Choroid plexus epithelial cell (primary cell): ENCODE results near the gene FRG2B.
A peak's percentile ranks its signal among the peaks of the same experiment; 100 is the strongest.
"Not testable (repeated sequence)": the region's sequence is repeated elsewhere in the genome, so short reads cannot be mapped to it uniquely, and the experiment has no call there.

Source experiments
- DNase-seq: peaks from one replicate; pipeline ENCODE4 v3.0.0-alpha.2; 2010; ENCODE audit warnings: low read depth
- H3K4me3 ChIP-seq: 2 replicates; pipeline ENCODE4 v1.5.1; 2011; ENCODE audit warnings: low read depth, mild to moderate bottlenecking, control low read depth, low read length, moderate library complexity
- CTCF ChIP-seq: conservative IDR thresholded peaks from 2 replicates; pipeline ENCODE4 v1.5.1; 2011; ENCODE audit warnings: low read depth, mild to moderate bottlenecking, control low read depth, inconsistent platforms, low read length, moderate library complexity

FRG2B gene

GRCh38 chr10:133617196-133617595 lies 9.4 kb downstream of the FRG2B start:
- TF ChIP-seq CTCF, result no peak
- no peak overlapping the region for H3K4me3 ChIP-seq
- no peak for DNase-seq

GRCh38 chr10:133616371-133617130 lies 10.0 kb downstream of the FRG2B start:
- H3K4me3 ChIP-seq, result no peak overlapping the region
- DNase-seq, result peak; percentile 1
- TF ChIP-seq CTCF, result no peak

- H3K4me3 ChIP-seq, result no peak overlapping the region
- no peak for TF ChIP-seq CTCF
These were observed 11.6 kb downstream of the FRG2B start for GRCh38 chr10:133614830-133615580.

GRCh38 chr10:133613699-133614098 lies 12.9 kb downstream of the FRG2B start:
- no peak overlapping the region for H3K4me3 ChIP-seq
- no peak for TF ChIP-seq CTCF
- no peak for DNase-seq

More at GRCh38 chr10:133614830-133615580, 11.6 kb downstream of the FRG2B start:
- no peak for DNase-seq

- no peak for DNase-seq
- no peak overlapping the region for H3K4me3 ChIP-seq
- no peak for TF ChIP-seq CTCF
These were observed 15.5 kb downstream of the FRG2B start for GRCh38 chr10:133611079-133611478.

- no peak overlapping the region for H3K4me3 ChIP-seq
- peak; percentile 33 for DNase-seq
- TF ChIP-seq CTCF, result peak; percentile 48
These were observed 17.7 kb downstream of the FRG2B start for GRCh38 chr10:133608855-133609254.

- DNase-seq, H3K4me3 ChIP-seq: not testable (repeated sequence)
These were observed 23.2 kb downstream of the FRG2B start for GRCh38 chr10:133603434-133603833.
